ENCODE measurements around the gene ATP1B1. TPM values are rescaled to one million over a fixed set of nuclear protein-coding genes. Genes with fewer than 3 reads are reported as not detected.
"Not testable (repeated sequence)": the region's sequence is repeated elsewhere in the genome, so short reads cannot be mapped to it uniquely, and the experiment has no call there.

Gene ATP1B1
- total RNA-seq, 1 donor from 2014 or later: 173 TPM

GRCh38 chr1:169160845-169161495 is 54.5 kb downstream of the ATP1B1 start:
- H3K36me3 ChIP-seq: no peaks in the 10 kb centered on the region
- H3K9me3 ChIP-seq: no peaks in the 10 kb centered on the region
- H3K4me3 ChIP-seq: no peak overlapping the region
- intact Hi-C loops (cut with DNase I): no loop called here
- no peak overlapping the region for H3K27ac ChIP-seq
- TF ChIP-seq CTCF (IDR thresholded peaks at IDR 0.05): no peak
- no peak for DNase-seq
- no peak for ATAC-seq
- H3K27me3 ChIP-seq (ENCODE audit: low read depth): no peaks in the 10 kb centered on the region
- no peaks in the 10 kb centered on the region for H3K4me1 ChIP-seq

GRCh38 chr1:169161496-169162194 is 55.2 kb downstream of the ATP1B1 start:
- no peak for DNase-seq
- Histone ChIP-seq H3K36me3 (no peaks in the 10 kb centered on the region), H3K27ac (no peak overlapping the region)

GRCh38 chr1:169163059-169163458 is 56.6 kb downstream of the ATP1B1 start:
- ATAC-seq (no peak), DNase-seq (no peak)
- no peaks in the 10 kb centered on the region for H3K9me3 ChIP-seq
- no peak for TF ChIP-seq CTCF (IDR thresholded peaks at IDR 0.05)
- intact Hi-C loops (cut with DNase I): no loop called here
- no peaks in the 10 kb centered on the region for H3K36me3 ChIP-seq
- no peaks in the 10 kb centered on the region for H3K27me3 ChIP-seq (ENCODE audit: low read depth)
- H3K27ac ChIP-seq: no peak overlapping the region
- H3K4me1 ChIP-seq: no peaks in the 10 kb centered on the region
- no peak overlapping the region for H3K4me3 ChIP-seq

More at GRCh38 chr1:169161496-169162194, 55.2 kb downstream of the ATP1B1 start:
- no peak for TF ChIP-seq CTCF (IDR thresholded peaks at IDR 0.05)
- H3K27me3 ChIP-seq (ENCODE audit: low read depth): no peaks in the 10 kb centered on the region
- no peaks in the 10 kb centered on the region for H3K9me3 ChIP-seq
- H3K4me1 ChIP-seq: no peaks in the 10 kb centered on the region
- intact Hi-C loops (cut with DNase I): no loop called here
- ATAC-seq: no peak
- H3K4me3 ChIP-seq: no peak overlapping the region

GRCh38 chr1:169175461-169175860 is 69.0 kb downstream of the ATP1B1 start:
- no peak for TF ChIP-seq CTCF (IDR thresholded peaks at IDR 0.05)
- Histone ChIP-seq H3K4me1 (no peaks in the 10 kb centered on the region), H3K4me3 (no peak overlapping the region), H3K27ac (no peak overlapping the region), H3K9me3 (no peaks in the 10 kb centered on the region), H3K36me3 (no peaks in the 10 kb centered on the region), H3K27me3 (ENCODE audit: low read depth) (no peaks in the 10 kb centered on the region)
- intact Hi-C loops (cut with DNase I): no loop called here
- ATAC-seq (no peak), DNase-seq (no peak)

GRCh38 chr1:169179431-169179830 is 72.9 kb downstream of the ATP1B1 start:
- H3K36me3 ChIP-seq; H3K27ac ChIP-seq; DNase-seq; H3K27me3 ChIP-seq (ENCODE audit: low read depth); H3K4me1 ChIP-seq; H3K9me3 ChIP-seq; H3K4me3 ChIP-seq; intact Hi-C loops (cut with DNase I); ATAC-seq: not testable (repeated sequence)

- no peak overlapping the region for H3K4me3 ChIP-seq
- H3K4me1 ChIP-seq: no peaks in the 10 kb centered on the region
- no peaks in the 10 kb centered on the region for H3K36me3 ChIP-seq
- intact Hi-C loops (cut with DNase I): no loop called here
- ATAC-seq (no peak), DNase-seq (no peak)
- no peaks in the 10 kb centered on the region for H3K27me3 ChIP-seq (ENCODE audit: low read depth)
- H3K9me3 ChIP-seq: no peaks in the 10 kb centered on the region
- no peak for TF ChIP-seq CTCF (IDR thresholded peaks at IDR 0.05)
- no peak overlapping the region for H3K27ac ChIP-seq
These were observed 73.7 kb downstream of the ATP1B1 start for GRCh38 chr1:169180174-169180573.

Measured in lower lobe of right lung (tissue), 2 donors.